ENCODE data around the gene NARS2.
"Not testable (repeated sequence)": the region's sequence is repeated elsewhere in the genome, so short reads cannot be mapped to it uniquely, and the experiment has no call there.

Gene NARS2

DNA sequence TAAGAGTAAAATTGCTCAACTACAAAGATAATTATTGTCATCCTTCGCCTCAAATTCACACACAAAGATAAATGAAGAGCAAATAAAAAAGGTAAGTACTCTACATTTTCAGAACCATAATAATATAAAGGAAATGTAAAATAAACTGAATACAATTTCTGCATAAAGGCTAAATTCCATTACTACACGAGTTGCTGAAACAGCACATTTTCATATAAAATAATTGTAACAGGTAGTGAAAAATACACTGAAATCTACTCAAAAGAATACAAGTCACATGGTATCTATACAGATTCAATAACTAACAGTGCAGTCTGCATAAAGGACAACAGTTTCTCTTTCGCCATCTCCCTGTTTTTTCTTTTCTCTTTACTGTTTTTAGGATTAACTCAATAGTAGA is 102.3 kb downstream of the NARS2 start:
- no peak for DNase-seq

- no peak for DNase-seq
These were observed 103.7 kb downstream of the NARS2 start for GRCh38 chr11:78470861-78471442.

DNA sequence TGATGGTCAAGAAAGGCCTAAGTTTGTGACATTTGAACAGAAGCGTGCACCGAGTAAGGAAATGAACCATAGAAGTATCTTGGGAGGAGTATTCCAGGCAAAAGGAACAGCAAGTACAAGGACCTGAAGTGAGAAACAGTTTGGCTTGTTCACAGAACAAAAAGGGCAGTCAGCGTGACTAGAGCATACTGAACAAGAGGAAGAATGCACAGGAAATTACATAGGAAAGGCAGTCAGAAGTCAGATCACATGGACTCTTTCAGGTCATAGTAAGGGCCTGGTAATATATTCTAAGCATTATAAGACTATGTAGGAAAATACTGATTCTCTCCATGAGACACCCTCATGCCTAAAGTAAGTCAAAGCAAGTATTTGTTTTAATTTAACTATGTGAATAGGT is 104.8 kb downstream of the NARS2 start:
- DNase-seq: no peak

GRCh38 chr11:78467931-78468330 is 106.7 kb downstream of the NARS2 start:
- DNase-seq: no peak

DNA sequence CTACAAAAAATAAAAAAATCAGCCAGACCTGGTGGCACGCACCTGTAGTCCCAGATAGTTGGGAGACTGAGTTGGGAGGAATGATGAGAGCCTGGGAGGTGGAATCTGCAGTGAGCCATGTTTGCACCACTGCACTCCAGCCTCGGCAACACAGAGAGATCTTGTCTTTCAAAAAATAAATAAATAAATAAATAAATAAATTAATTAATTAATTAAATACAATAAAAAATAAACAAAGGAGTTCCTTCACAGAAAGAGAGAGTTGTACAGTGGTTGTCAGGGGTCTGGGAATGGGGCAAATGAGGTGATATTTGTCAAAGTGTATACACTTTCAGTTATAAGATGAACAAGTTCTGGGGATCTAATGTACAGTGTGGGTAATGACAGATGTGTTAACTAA is 107.3 kb downstream of the NARS2 start:
- DNase-seq: no peak

- DNase-seq: no peak
These were observed 109.3 kb downstream of the NARS2 start for GRCh38 chr11:78465169-78465942.

- not testable (repeated sequence) for DNase-seq
These were observed 109.9 kb downstream of the NARS2 start for GRCh38 chr11:78464787-78465168.

GRCh38 chr11:78460471-78460870 is 114.2 kb downstream of the NARS2 start:
- no peak for DNase-seq

- DNase-seq: no peak
These were observed 114.9 kb downstream of the NARS2 start for GRCh38 chr11:78459738-78460137.

- no peak for DNase-seq
These were observed 117.2 kb downstream of the NARS2 start for GRCh38 chr11:78457448-78457847.

DNA sequence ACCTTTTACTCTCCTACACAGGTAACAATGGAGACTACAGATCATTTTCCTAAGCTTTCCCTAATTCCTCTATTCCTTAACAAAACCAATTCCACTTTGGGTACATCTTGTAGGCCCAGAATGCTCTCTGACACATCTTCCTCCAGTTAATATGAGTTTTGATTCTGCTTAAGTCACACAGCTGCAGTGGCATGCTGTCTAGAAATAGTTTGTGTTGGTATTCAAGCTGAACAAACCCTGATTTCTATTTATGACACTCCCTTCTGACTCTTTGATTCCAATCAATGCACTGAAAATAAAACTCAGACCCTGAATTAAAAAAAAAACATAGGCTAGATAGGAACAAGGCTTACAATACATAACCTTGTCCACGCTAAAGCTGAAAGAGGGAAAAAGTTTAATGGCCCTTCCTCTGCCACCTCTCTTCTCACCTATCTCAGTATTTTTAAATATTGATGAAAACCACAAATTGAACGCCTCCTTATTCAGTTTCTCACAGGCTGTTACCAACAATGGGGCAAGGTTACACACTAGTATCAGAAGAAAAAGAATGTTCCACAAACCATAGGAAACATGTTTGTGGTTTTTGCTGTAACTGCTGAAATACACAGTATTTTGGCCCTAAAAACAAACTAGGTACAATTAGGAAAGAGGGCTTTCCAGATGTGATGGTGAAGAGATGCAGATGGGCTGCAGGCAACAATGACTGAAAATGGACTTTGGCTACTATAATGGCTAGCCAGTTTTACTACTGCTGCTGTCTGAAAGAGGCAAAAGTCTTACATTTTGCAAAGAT is 121.3 kb downstream of the NARS2 start:
- no peak for DNase-seq

DNA sequence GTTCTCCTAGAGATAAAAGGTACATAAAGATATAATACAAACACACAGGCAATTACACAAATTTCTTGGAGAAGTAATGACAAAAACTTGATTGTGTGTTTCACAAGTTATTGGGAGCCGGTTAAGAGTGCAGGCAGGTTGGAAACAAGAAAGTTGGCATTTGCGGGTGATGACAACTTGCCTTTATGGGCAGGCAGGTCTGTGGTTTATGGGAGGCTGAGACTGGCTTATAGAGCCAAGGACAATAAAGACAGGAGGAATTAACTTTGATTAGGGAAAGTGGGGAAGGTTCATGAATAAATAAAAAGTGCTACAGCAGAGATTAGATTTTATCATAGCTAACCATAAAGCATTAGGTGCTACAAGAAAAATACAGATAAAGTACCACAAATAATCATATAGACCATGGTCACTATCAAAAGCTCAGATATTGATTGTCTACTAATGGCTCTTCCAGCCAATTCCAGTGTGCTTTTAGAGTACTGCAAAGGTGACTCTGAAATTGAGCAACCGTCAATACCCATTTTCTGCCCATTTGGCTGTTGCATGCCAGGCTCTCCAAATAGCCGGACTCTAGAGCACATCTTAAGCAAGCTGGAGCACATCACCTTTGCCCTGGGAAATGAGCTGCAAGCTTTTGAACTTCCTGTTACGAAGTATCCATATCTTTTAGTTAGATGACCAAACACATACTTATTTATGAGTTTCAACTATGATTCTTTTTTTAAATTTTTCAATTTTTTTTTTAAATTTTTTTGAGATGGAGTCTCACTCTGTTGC is 123.1 kb downstream of the NARS2 start:
- no peak for DNase-seq

- no peak for DNase-seq
These were observed 123.8 kb downstream of the NARS2 start for GRCh38 chr11:78450866-78451265.

- DNase-seq: no peak
These were observed 124.8 kb downstream of the NARS2 start for GRCh38 chr11:78449866-78450265.

- DNase-seq: no peak
These were observed 128.5 kb downstream of the NARS2 start for GRCh38 chr11:78446210-78446609.

DNA sequence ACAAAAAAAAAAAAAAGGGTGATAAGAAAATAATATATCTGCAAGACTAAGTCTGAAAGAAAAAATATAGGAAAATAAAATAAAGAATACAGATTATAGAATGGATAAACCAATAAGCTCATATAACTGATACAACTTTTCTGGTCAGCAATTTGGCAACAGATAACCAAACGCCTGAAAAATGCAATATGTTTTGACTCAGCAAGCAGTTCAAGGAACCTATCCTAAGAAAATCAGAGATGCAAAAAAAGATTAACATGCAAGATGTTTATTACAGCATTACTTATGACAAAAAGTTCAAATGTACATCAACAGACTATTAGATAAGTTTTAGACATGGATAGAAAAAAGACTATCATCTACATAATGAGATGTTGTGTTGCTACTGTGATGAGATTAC is 129.9 kb downstream of the NARS2 start:
- DNase-seq: no peak

DNA sequence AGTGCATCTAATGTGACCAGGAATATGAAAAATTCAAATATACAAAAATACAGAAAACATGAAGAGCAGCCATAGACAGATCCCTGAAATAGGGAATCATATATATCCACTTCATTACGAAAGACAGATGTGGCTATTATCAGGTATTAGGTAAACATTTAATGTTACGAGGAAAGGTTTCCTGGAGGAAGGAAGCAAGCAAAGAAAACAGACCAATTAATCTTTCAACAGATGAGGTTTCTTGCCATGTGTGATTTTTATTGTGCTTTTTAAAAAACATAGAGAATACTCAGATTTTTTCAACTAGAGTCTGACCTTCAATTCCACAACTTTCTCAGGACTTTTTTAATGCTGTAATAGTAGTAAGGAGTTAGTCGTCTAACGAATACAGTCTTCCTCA is 132.7 kb downstream of the NARS2 start:
- no peak for DNase-seq

DNA sequence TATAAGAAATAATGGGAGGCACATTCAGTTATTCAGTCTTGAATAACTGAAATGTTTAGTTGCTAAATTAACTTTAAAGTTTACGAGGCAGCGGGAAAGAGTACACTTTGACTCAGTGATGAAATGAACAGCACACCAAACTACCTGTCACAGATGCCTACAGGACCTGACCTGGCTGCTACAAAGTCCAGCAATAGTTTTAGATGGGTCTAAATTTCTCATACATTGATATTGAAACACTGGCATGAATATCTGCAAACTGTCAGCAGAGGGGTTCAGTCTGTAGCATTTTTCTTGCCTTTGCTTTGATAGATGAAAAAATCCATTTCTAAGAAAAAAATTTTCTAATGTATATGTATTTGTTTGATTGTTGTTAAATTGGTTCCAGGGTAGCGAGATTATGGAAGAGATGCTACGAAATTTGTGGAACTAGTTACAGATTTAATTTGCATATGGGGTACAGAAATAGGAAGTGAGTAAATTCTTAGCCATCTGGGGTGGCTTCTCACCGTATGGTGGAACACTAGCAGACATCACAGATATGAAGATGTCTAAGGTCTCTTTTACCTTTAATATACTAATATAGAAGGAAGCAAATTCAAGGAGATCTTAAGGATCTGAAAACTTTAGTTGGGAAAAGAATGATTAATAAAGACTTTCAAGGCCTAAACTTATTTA is 136.2 kb downstream of the NARS2 start:
- no peak for DNase-seq

DNA sequence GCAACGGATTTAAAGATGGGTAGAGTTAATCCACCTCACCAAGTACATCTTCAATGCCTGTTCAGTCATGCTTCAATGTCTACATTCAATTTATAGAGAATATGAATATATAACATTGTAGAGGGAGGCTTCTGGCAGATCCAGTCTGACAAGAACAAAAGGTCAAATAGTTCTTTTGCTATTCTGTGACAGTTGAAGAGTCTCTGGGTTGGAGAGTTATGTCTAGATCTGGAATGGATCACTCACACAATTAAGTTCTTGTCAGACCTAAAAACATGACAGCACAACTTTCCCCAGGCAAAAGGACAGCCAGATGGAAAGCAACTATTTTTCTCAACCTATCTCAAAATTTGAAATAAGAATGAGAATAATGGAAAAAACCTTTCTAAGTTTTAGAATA is 141.7 kb downstream of the NARS2 start:
- DNase-seq: no peak

DNA sequence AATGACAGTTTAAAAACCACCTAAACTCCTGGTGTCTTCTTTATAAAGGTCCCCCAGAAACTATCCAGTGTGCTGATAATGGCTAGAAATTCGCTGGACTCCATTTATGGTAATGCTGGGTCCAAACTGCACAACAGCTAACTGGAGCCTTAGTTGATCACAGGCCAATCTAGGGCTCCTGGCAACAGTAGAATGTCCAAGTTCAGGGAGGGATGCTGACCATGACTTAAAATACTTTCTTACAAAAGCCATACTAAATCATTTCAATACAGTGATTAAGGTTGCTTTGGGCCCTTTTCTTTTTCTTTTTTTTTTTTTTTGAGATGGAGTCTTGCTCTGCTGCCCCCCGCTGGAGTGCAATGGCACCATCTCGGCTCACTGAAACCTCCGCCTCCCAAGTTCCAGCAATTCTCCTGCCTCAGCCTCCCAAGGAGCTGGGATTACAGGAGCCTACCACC is 142.6 kb downstream of the NARS2 start:
- no peak for DNase-seq

DNA sequence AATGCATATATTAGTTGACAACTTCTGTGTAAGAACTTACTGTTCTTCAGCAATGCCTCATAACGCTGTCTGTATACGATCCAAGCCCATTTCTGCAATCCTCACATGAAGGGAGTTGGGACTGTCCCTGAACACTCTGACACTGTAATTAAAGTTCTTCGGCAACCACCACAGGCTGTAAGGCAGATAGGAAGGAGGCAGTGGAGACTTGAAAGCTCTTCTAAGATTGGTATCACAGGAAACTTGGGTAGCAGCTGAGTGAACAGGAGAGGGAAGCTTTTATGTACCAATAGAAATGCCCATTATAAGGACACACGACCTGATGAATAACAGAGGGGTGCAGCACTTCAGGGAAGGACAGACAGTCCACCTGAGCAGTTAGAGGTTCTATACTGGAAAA is 145.0 kb downstream of the NARS2 start:
- DNase-seq: no peak

DNA sequence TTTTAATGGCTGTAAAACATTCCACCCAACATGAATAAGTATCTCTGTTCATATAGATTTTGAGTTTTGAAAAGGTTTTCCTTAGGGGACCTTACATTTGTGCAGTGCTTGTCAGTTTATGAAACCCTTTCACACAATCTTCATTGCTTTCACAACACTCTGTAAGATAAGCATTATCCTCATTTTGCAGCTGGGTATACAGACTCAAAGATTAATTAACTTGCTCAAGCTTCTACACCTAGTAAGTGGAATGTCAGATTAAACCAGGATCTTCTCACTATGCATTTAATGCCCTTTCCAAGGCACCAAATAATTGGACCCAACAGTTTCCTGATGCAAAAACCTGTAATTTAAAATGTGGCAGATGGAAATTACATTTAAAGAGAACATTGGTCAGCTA is 145.5 kb downstream of the NARS2 start:
- no peak for DNase-seq

DNA sequence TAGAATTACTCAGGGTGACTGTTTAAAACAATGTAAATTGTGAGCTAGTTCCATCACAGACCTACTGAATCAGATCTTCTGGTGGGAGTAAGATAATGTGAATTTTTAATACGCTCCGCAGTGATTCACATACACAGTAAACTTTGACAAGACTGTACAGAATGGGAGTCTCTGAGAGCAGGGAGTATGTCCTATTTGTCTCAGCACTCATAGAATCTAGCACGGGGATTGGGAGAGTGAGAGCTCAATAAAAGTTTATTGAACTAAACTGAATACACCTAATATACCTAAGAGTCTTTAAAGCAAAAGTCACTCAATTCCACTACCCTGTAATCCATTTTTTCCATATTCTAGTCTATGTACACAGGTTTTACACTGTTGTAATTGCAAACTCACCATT is 145.9 kb downstream of the NARS2 start:
- no peak for DNase-seq
